ENCODE results near the gene ANKRD12.
"Not testable (repeated sequence)": the region's sequence is repeated elsewhere in the genome, so short reads cannot be mapped to it uniquely, and the experiment has no call there.

The ANKRD12 gene

DNA sequence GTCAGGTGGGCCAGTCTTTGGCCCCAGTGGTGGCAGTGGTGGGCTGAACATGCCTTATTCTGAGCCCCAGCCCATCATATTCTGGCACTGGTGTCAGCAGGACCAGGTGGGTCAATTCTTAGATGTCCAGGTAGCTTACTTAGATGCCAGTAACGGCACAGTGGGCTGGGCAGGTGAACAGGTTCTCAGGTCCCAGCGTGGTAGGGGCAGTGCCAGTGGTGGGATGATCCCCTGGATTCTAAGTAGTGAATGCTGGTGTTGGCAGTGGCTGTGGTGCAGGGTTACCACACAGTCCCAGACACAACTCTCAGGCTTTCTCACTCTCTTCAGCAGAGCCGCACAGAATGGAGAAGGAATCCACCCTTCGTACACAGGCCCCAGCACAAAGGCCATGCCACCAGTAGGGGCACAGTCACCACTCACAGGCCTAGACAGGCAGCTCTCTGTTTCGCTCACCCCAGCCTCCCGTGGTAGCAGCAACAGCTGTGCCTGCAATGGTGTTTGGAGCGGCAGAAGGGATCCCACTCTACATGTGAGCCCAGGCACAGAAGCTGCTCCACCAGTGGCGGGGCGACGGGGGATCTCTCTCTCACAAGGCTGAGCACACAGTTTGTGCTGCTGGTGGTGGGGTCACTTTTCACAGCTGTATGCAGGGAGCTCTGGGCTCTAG lies 97.3 kb downstream of the ANKRD12 start:
- DNase-seq (ENCODE audit: low spot score), result no peak

DNA sequence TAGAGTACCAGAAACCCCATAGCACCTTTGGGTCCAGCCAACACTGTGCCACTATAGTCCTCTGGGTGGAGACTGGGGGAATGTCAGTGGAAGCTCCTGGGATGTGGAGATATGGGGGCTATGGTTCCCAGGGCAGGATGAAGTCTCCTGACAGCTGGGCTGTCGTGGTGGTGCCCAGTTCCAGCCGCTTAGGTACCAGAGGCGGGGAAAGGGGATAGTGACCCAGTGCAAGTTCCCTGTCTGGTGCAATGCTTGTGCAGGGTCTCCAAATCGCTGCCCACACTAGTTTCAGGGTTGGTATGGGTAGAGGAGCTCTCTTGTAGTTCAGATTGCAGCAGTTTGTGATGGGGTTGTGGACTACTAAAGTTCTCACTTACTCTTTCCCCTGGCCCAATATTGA lies 97.9 kb downstream of the ANKRD12 start:
- no peak for DNase-seq (ENCODE audit: low spot score)

DNA sequence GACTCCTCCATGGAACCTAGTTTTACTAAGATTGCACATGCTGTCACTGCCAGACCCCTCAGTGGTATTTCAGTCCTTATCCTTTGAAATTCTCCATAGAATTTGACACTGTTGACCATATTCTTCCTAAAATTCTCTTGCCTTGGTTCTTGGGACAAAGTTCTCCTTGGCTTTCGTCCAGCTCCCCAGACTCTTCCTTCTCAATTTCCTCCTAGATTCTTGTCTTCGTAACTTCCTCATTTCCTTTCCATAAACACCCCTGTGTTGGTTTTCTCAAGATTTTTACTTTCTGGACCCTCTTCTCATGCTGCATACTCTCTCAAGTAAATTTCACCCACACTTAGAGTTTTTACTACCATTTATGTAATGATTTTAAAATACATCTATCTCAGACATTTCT lies 101.4 kb downstream of the ANKRD12 start:
- no peak for DNase-seq (ENCODE audit: low spot score)

DNA sequence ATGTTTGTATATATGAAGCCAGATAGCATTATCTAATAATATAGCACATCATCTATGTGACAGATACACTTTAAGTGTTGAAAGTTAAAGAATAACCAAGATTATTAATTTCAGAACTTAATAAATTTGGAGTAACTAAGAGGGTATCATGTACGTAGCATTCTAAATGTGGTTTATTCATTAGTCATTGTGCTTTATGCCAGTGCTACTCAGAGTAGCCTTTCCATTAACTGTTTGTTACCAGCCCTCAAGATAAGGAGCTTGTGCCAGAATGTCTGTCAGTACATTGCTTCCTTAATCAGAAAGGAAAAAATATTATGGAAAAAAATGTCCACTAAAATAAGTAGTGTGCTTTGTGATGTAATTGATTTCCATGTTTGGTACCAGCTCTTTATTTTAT lies 103.1 kb downstream of the ANKRD12 start:
- DNase-seq (ENCODE audit: low spot score), result no peak

DNA sequence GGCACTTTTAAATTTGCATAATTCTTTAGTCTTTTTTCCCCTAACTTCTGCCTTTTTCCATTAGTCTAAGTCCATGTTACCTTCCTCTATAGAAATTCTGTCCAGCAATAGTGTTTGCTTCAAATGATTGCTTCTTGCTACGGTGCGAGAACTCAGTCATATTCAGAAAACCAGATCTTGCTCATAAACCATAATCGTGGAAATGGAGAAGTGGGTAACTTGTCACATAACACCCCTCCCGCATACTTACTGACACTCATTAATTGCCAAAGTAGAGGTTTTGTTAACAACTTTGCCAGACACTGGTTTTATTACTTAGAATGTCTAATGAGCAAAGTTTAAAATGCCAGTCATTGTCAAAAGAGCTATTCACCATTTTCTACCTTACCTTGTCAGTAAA lies 103.7 kb downstream of the ANKRD12 start:
- no peak for DNase-seq (ENCODE audit: low spot score)

DNA sequence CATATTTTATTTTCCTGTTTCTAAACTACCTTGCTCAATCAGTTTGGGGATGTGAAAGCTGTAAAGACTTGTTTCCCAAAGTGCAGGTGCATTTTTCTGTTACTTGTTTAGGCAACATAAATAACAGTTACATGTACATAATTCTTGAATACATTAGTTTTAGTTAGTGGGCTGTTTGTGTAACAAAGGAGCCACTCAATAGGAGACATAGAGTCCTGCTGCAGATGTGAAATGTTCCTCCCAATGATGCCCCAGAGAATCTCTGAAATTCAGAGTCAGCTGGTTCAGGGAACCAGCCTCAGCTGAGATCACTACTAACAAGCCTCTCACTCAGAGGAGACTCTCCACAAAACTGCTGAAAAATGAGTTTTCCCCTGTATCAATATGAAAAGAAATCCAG lies 106.4 kb downstream of the ANKRD12 start:
- DNase-seq (ENCODE audit: low spot score), result no peak

DNA sequence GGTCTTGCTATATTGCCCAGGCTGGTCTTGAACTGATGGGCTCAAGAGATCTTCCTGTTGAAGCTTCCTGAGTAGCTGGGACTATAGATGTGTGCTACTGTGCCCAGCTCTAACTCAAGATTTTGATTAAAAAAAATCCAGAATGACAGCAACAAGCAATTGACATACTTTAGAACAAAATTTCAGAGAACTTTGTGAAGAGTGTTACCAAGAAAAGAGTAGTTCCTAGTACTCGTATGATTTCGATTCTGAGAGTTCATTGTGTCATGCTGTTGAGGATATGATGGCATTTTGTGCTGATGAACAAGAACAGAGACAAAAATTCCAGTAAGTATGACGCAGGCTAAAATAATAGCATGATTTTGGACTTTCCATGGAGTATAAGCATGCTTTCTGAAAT lies 107.8 kb downstream of the ANKRD12 start:
- DNase-seq (ENCODE audit: low spot score), result no peak

DNA sequence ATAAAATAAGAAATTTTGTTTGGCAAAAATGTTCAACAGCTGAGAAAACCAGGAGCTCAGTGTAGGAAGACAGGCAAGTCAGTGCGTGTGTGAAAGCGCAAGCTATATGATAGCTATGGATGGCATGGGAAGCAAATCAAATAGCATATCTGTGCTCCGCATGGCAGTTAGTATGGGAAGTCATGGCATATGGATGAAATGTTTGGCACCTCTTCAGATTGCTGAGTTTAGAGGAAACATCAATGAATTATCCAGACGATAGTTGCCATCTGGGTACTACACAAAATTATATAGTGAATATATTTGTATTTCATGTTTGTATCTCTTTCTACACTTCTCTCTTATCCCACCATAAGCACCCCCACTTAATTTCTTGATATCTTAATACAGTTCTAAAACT lies 112.1 kb downstream of the ANKRD12 start:
- DNase-seq (ENCODE audit: low spot score), result no peak

DNA sequence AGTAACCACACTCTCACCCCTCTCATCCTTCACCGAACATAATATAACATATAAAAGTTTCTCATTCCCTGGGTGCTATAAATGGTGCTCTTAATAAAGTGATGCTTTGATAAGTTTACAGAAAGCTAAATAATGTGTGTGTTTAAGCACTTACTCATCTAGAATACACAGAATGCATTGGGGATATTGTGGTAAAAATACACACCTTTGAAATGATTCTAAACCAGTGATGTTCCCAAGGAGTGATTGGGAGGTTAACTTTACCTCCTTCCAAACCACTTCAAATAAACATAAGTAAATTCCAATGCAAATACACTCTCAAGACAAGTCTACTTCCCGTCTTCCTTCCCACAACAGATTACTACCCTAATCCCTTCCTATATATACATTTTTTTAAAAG lies 112.7 kb downstream of the ANKRD12 start:
- DNase-seq (ENCODE audit: low spot score), result no peak

DNA sequence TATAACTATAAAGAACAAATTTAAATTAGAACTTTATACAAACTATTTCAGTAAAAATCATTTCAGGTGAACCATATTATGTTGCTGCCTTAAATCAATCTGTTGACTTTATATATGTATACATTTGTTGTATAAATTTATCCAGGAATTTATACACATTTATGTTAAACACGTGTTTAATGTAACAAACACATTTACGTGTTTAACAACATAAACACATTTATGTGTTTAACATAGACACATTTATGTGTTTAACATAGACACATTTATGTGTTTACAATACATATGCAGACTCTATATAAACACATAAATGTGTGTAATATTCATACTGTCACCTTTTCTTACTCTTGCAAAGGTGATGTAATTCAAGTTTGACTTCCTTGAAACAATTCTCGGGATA lies 122.6 kb downstream of the ANKRD12 start:
- no peak for DNase-seq (ENCODE audit: low spot score)

DNA sequence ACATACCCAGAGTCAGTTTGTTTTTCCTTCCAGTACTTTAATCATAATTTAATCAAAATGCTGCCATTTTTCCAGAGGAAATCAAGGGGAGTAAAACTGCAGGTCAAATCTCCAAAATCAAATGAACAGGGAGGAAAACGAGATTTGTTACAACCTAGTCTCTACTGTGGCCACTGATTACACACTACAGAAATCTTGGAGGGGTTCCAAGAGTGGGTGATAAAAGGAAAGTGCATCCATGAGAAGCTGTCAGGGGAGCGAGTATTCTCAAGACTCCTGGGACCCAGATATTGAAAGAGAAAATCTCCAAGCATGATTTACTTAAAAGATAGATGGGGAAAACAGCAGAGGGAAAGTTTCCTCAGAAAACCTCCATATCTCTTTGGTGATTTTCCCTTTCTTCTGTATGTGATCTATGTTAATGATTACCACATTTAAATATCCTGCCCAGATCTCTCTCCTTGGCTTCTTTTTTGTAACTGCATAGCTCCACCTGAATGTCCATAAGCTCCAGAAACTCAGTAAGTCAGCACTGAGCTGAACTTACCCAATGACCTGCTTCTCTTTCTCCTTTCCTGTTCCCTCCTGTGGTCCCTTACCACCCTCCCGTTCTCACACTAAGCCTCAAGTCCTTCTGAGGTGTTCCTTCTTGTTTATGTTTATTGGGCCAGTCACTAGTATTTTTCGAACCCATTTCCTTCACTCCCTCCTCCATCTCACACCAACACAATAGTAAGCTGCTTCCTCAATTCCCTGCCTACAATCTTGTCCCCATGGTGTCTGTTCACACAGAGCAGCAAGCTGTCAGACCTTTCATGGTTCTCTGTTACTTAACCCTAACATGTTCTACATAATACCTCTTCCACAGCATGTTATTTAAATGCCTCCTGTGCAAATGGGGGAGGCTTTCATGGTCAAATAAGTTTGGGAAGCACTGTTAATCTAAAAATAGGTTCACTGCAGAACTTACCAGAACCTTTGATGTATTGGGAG lies 124.1 kb downstream of the ANKRD12 start:
- no peak for DNase-seq (ENCODE audit: low spot score)

DNA sequence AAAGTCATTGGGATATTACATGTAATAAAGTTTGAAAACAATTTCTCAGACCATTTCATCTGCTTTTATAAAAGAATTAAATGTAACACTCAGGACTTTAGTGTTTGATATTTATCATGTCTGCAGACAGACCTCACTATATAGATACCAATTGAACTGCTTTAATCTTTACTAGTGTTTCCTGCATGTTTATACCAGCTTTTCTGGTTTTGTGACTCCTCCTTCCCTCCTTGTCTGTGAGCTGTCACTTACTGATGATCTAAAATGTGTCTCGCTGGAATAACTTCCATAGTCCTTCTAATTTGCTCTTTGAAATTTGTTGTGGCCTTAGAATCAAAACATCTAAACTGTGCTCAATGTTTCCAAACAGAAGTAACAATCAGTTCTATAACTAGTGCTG lies 126.7 kb downstream of the ANKRD12 start:
- DNase-seq (ENCODE audit: low spot score), result no peak

DNA sequence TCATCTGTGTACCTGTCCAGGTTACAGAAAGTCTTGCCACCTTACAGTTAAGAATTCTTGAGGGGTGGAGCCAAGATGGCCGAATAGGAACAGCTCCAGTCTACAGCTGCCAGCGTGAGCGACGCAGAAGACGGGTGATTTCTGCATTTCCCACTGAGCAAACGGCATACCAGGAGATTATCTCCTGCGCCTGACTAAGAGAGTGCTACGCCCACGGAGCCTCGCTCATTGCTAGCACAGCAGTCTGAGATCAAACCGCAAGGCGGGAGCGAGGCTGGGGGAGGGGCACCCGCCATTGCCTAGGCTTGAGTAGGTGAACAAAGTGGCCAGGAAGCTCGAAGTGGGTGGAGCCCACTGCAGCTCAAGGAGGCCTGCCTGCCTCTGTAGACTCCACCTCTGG lies 128.2 kb downstream of the ANKRD12 start:
- not testable (repeated sequence) for DNase-seq (ENCODE audit: low spot score)

DNA sequence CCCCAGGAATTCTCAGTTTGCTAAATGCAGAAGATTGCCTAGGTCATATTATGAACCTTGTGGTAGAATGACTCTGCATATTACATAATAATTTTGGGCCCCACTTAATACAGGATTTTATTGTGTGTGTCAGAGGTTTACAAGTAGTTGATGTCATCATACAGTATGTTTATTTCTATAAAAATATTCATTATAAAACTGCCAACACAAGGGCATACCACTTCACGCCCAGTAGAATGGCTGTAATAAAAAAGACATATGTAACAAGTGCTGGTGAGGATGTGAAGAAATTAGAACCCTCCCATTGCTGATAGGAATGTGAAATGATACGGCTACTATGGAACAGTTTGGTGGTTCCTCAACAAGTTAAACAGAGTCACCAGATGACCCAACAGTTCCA lies 136.6 kb downstream of the ANKRD12 start:
- no peak for DNase-seq (ENCODE audit: low spot score)

DNA sequence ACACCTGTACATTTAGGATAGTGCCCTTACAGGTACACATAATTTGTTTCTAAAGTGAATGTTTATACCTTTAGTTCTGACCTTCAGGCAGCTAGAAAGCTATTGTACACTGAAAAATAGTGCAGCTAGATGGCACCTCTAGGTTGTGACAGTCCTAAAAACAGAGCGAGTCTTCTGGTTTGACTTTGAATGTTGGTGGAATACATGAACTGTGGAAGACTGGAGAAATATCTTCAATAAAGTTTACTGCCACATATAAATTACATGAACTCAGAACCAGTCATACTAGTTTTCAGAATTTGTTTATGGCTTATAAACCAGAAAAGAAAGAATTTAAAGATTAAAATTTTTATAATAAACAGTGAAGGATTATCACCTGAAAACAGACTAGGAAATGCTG lies 139.3 kb downstream of the ANKRD12 start:
- DNase-seq (ENCODE audit: low spot score), result no peak

DNA sequence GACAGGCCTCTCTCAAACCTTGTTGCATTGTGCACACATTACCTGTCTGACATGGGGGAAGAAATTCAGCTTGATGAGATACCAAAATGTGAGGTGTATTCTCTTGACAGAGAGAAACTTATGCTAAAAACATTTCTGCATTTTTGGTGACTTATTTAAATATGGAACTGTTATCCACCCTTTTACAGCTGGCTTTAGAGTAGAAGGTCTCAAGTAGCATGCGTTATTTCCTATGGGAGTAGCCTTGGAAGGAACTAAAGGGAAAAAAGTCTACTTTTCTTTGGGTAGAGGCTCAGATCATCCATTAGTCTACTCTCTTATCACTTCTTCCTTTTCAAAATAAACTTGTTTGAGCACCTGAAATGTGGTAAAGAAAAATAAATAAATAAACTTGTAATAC lies 141.4 kb downstream of the ANKRD12 start:
- no peak for DNase-seq (ENCODE audit: low spot score)

DNA sequence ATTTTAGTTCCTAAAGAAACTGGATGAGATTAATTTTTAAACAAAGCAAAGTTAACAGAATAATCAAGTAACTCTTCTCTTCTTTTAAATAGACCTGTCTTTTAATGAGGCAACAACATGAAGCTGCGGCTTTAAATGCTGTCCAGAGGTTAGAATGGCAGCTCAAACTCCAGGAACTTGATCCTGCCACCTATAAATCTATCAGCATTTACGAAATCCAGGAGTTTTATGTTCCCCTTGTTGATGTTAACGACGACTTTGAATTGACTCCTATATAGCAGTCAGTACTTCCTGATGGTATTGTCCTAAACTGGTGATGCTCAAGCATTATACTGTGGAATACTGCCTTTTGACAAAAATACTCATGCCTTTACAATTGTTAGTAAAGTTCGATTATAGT lies 144.3 kb downstream of the ANKRD12 start:
- no peak for DNase-seq (ENCODE audit: low spot score)

DNA sequence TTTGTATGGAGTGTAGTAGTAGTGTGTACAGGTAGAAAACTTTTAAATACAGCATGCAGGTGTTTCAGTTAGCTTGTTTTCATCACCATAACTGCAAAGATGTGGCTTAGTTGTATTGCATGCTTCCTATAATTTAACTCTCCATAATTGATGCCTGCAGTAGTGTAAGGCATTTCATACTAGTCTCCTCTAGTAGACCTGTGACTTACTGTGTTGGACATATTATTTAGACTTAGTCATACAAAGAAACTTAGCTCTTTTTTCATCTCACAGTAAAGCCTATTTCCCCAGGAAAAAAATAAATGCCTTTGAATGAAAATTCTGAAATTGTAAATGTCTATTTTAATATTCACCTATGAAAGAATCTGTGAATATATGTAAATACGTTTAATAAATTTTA lies 145.2 kb downstream of the ANKRD12 start:
- DNase-seq (ENCODE audit: low spot score), result no peak

DNA sequence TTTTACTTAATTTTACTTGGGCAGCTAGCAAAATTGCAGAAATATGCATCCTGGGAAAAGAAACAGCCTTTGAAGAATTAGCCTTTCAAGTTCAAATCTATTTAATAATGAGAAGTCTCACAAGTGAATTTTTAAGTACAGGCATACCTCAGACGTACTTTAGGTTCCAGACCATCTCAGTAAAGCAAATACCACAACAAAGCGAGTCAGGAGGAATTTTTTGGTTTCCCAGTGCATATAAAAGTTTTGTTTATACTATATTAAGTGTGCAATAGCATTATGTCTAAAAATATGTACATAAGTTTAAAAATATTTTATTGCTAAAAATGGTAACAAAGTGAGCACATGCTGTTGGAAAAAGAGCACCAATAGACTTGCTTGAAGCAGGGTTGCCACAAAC lies 147.2 kb downstream of the ANKRD12 start:
- no peak for DNase-seq (ENCODE audit: low spot score)

DNA sequence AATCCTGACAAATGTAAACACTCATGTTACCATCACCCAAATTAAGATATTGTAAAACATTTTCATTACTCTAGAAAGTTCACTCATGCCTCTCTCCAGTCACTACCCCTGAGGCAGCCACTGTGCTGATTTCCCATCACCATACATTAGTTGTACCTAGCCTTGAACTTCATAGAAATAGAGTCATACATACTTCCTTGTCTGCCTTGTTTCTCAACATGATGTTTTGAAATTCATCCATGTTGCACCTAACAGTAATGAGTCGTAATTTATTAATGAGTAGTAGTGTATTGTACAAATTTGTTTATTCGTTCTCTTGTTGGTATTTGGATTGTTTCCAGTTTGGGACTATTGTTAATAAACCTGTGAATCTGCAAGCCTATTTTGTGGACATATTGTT lies 149.0 kb downstream of the ANKRD12 start:
- no peak for DNase-seq (ENCODE audit: low spot score)

DNA sequence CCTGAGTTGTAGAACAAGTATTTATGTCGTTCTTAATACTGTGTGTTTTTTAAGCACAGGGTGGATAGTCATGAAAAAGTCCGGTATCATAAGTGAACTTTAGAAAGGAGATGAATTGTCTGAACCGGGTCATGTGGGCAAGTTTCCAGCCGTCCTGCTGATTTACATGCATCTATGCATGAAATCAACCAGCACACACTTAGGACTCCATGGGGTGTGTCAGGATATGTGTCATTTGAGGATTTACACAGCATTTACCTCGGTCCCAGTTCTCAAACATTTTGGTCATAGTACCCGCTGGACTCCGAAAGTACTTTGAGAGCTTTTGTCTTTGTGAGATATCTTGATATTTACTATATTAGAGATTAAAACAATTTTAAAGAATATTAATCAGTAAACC lies 150.5 kb downstream of the ANKRD12 start:
- no peak for DNase-seq (ENCODE audit: low spot score)

DNA sequence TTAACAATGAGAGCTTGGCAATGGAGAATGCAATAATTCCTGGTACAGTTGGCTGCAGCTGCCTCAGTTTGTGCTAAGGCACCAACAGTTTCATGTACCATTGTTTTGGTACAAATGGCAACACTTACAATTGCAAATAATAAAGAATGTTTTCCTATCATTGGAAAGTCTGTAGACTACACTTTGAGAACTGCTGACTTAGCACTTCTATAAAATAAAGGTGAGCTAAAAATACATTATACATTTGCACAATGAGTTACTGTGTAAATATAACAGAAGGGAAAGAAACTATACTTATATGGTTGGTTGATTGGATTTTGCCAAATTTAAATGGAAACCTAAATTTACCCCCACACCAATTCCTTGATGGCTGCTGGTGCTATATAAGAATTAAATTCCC lies 153.1 kb downstream of the ANKRD12 start:
- DNase-seq (ENCODE audit: low spot score), result no peak

DNA sequence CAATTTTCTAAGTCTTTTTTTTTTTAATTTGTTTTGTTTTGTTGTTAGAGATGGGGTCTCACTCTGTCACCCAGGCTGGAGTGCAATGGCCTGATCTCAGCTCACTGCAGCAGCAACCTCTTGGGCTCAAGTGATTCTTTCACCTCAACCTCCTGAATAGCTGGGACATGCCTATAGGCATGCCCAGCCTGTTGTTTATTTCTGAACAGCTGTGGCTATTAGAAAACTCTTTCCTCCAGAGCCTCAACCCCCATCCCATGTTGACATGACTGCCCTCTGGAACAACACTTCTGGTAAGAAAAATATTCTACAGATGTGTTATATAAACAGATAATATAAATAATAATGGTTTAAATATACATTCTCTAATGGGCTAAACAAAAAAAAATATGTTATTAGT lies 153.6 kb downstream of the ANKRD12 start:
- DNase-seq (ENCODE audit: low spot score), result no peak

DNA sequence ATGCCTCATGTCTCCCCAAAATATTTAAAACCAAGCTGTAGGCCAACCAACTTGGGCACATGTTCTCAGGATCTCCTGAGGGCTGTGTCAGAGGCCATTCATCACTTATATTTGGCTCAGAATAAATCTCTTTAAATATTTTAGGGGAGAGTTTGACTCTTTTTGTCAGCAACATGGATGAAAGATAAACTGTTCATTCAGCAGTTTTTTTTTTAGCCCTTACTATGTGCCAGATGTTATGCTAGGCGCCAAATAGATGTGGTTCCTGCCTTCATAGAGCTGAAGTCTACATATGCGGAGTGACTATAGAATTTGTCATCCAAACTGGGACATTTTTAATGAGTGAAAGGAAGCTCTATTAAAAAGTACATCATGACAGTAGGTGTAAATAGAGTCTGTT lies 155.5 kb downstream of the ANKRD12 start:
- DNase-seq (ENCODE audit: low spot score), result no peak

All from LoVo (cell line).